ENCODE results near the gene NCBP2.

GRCh38 chr3:196976941-196977340, 34.6 kb upstream of the NCBP2 start:
- TF ChIP-seq CTCF (IDR thresholded peaks at IDR 0.05) (no peak), POLR2A (IDR thresholded peaks at IDR 0.05) (no peak)

Data from right lobe of liver (tissue), 4 donors.